ENCODE measurements around the gene RSKR.

- TF ChIP-seq CTCF (conservative IDR thresholded peaks at IDR 0.05) (no peak), ZFX (IDR thresholded peaks at IDR 0.05) (no peak)
Observed at GRCh38 chr17:28569446-28569845, 44.5 kb downstream of the RSKR start.

Data from C4-2B (cell line).